Neural progenitor cell (in vitro differentiated cells): ENCODE results near the gene PDLIM1. TPM values are rescaled to one million over a fixed set of nuclear protein-coding genes. Genes with fewer than 3 reads are reported as not detected.

ENCODE experiments used
- DNase-seq: peaks from one replicate; pipeline ENCODE4 v3.0.0-alpha.2; 2016; ENCODE audit warnings: low spot score
- H2AFZ ChIP-seq: fragments of 200-600 bp; sonication (generic); replicated peaks from 2 replicates; pipeline ENCODE4 v1.6.1; 2016; ENCODE audit warnings: antibody characterized with exemption
- H3F3A ChIP-seq: fragments of 200-600 bp; sonication (generic); 2 replicates; pipeline ENCODE4 v1.6.1; 2016; ENCODE audit warnings: antibody characterized with exemption, low read depth
- H3K27ac ChIP-seq: fragments of 200-600 bp; sonication (generic); 2 replicates; pipeline ENCODE4 v1.5.1; 2016; ENCODE audit warnings: mild to moderate bottlenecking
- H3K27me3 ChIP-seq: fragments of 200-600 bp; sonication (generic); 2 replicates; pipeline ENCODE4 v1.6.1; 2016; ENCODE audit warnings: mild to moderate bottlenecking, moderate library complexity
- H3K36me3 ChIP-seq: fragments of 200-600 bp; sonication (generic); 2 replicates; pipeline ENCODE4 v1.5.1; 2016
- H3K4me1 ChIP-seq: fragments of 200-600 bp; sonication (generic); 2 replicates; pipeline ENCODE4 v1.6.1; 2016; ENCODE audit warnings: mixed run types
- H3K4me2 ChIP-seq: fragments of 200-600 bp; sonication (generic); 2 replicates; pipeline ENCODE4 v1.6.1; 2016
- H3K4me3 ChIP-seq: fragments of 200-600 bp; sonication (generic); 2 replicates; pipeline ENCODE4 v1.5.1; 2016
- H3K79me2 ChIP-seq: fragments of 200-600 bp; sonication (generic); 2 replicates; pipeline ENCODE4 v1.6.1; 2016; ENCODE audit warnings: low read depth
- H3K9ac ChIP-seq: fragments of 200-600 bp; sonication (generic); 2 replicates; pipeline ENCODE4 v1.6.1; 2016
- H3K9me3 ChIP-seq: fragments of 200-600 bp; sonication (generic); 2 replicates; pipeline ENCODE4 v1.5.1; 2016; ENCODE audit warnings: low read depth
- H4K20me1 ChIP-seq: fragments of 200-600 bp; sonication (generic); 2 replicates; pipeline ENCODE4 v1.6.1; 2016; ENCODE audit warnings: low read depth
- H3K27ac Mint-ChIP-seq: 3 replicates; pipeline ENCODE4 v1.8.0; 2021; ENCODE audit warnings: mixed read lengths
- H3K27me3 Mint-ChIP-seq: 2 replicates; pipeline ENCODE4 v1.8.0; 2022; ENCODE audit warnings: low read depth, mild to moderate bottlenecking, inconsistent platforms, moderate library complexity, mixed read lengths; ENCODE audit not compliant: insufficient read depth
- H3K36me3 Mint-ChIP-seq: 3 replicates; pipeline ENCODE4 v1.8.0; 2021; ENCODE audit warnings: mixed read lengths
- H3K4me1 Mint-ChIP-seq: 3 replicates; pipeline ENCODE4 v1.8.0; 2021; ENCODE audit warnings: mixed read lengths
- H3K4me3 Mint-ChIP-seq: 3 replicates; pipeline ENCODE4 v1.8.0; 2021; ENCODE audit warnings: mild to moderate bottlenecking, moderate library complexity, mixed read lengths
- H3K9me3 Mint-ChIP-seq: 3 replicates; pipeline ENCODE4 v1.8.0; 2020; ENCODE audit warnings: mixed read lengths
- EZH2 ChIP-seq: fragments of 200-600 bp; sonication (generic); IDR thresholded peaks from 2 replicates; pipeline ENCODE4 v1.6.1; 2017; ENCODE audit warnings: antibody characterized with exemption, mild to moderate bottlenecking, moderate library complexity
- EZH2phosphoT487 ChIP-seq: fragments of 200-600 bp; sonication (generic); IDR thresholded peaks from 2 replicates; pipeline ENCODE4 v1.6.1; 2017; ENCODE audit warnings: antibody characterized with exemption
- total RNA-seq: library from RNA; depleted of rRNA; stranded (reverse); fragments of >200 nt; gene quantifications from 2 replicates; pipeline ENCODE4 v1.2.3, GENCODE V29; 2015; ENCODE audit warnings: low replicate concordance
- TF ChIP-seq, protein P1 (sequence below): fragments of 200-600 bp; sonication (generic); IDR thresholded peaks from 2 replicates; pipeline ENCODE4 v1.5.1; 2017; ENCODE audit warnings: antibody characterized with exemption, mild to moderate bottlenecking

Gene PDLIM1
- total RNA-seq, 1 donor from 2014 or later = 4.6 TPM

DNA sequence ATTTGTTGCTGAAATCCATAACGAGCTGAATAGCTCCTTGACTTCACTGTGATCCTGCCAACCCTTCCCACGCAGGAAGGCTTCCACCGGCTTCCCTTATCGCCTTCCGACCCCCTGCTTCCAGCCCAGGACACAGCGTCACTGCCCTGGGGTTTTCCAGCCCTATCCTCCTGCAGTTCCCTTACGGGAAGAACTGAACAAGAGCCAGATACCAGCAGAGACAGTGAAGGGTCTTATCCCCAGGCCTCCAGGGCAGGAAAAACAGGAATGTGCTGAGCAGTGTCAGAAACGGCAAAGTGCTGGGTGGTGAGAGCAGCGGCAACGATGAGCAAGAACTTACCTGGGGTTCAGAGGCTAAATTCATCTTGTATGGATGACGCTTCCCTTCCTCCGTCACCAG, 22.4 kb downstream of the PDLIM1 start:
- no peaks in the 10 kb centered on the region for H3K79me2 ChIP-seq
- H3K4me1 ChIP-seq = peaks cover 23% of the 10 kb centered on the region
- Mint-ChIP-seq H3K4me3 (no peak overlapping the region), H3K36me3 (no peaks in the 10 kb centered on the region), H3K9me3 (no peaks in the 10 kb centered on the region), H3K4me1 (peaks cover 26% of the 10 kb centered on the region), H3K27me3 (peaks cover 8% of the 10 kb centered on the region), H3K27ac (peak overlapping the region; percentile 21)
- H3K27ac ChIP-seq = no peak overlapping the region
- peak overlapping the region; percentile 8 for H2AFZ ChIP-seq
- H4K20me1 ChIP-seq = no peaks in the 10 kb centered on the region
- DNase-seq = peak; percentile 35
- no peaks in the 10 kb centered on the region for H3K36me3 ChIP-seq
- no peaks in the 10 kb centered on the region for H3K27me3 ChIP-seq
- peaks cover 16% of the 10 kb centered on the region for H3F3A ChIP-seq
- no peaks in the 10 kb centered on the region for H3K9me3 ChIP-seq
- no peak overlapping the region for H3K4me2 ChIP-seq
- H3K4me3 ChIP-seq = no peak overlapping the region
- H3K9ac ChIP-seq = no peak overlapping the region
- TF ChIP-seq EZH2phosphoT487 (no peak), EZH2 (no peak)
- TF ChIP-seq, protein P1, sequence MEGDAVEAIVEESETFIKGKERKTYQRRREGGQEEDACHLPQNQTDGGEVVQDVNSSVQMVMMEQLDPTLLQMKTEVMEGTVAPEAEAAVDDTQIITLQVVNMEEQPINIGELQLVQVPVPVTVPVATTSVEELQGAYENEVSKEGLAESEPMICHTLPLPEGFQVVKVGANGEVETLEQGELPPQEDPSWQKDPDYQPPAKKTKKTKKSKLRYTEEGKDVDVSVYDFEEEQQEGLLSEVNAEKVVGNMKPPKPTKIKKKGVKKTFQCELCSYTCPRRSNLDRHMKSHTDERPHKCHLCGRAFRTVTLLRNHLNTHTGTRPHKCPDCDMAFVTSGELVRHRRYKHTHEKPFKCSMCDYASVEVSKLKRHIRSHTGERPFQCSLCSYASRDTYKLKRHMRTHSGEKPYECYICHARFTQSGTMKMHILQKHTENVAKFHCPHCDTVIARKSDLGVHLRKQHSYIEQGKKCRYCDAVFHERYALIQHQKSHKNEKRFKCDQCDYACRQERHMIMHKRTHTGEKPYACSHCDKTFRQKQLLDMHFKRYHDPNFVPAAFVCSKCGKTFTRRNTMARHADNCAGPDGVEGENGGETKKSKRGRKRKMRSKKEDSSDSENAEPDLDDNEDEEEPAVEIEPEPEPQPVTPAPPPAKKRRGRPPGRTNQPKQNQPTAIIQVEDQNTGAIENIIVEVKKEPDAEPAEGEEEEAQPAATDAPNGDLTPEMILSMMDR = no peak

DNA sequence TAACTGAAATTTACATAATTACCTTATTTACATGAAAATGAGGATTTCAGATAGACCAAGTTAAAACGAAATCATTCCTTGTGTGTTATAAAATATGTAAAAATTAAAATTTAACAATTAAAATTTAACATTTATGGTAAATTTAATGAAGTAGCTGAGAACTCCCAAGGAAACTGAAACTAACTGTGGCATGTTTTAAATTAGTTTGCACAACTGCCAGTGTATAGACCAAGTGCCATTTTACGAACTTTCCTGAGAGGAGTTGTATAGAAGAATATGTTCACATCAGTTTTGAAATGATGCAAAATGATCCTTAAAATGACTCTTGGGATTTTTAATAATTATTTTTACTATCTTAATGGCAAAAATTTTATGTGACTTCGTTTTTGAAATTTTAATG, 23.6 kb downstream of the PDLIM1 start:
- no peak overlapping the region for H3K4me3 Mint-ChIP-seq
- Histone ChIP-seq H3K9me3 (no peaks in the 10 kb centered on the region), H3K9ac (no peak overlapping the region), H2AFZ (no peak overlapping the region), H3K27ac (no peak overlapping the region), H3F3A (peaks cover 16% of the 10 kb centered on the region), H3K4me3 (no peak overlapping the region), H3K79me2 (no peaks in the 10 kb centered on the region), H4K20me1 (no peaks in the 10 kb centered on the region), H3K27me3 (no peaks in the 10 kb centered on the region), H3K4me2 (no peak overlapping the region), H3K4me1 (peaks cover 26% of the 10 kb centered on the region), H3K36me3 (no peaks in the 10 kb centered on the region)
- H3K9me3 Mint-ChIP-seq = no peaks in the 10 kb centered on the region
- H3K36me3 Mint-ChIP-seq = no peaks in the 10 kb centered on the region
- no peak for TF ChIP-seq EZH2
- peaks cover 29% of the 10 kb centered on the region for H3K4me1 Mint-ChIP-seq
- DNase-seq = no peak
- no peak overlapping the region for H3K27ac Mint-ChIP-seq
- H3K27me3 Mint-ChIP-seq = peaks cover 8% of the 10 kb centered on the region

DNA sequence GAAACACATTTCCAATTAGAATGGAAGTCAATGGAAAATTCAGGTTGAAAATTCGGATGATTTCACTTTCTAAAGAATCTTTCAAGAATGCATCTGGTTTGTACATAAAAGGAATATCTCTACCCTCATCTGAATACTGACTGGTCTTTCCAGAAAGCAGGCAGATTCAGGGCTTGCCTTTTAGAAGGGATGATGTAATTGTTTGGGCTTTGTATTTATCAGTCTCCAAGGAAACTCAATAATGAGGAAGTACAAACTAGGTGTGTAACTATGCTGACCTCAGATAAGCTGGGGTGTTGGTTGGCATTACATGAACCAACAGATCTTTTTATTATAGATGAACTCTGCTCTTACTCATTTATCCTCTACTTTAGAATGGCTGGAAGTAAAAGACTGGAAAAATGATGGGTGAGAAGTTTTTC, 24.1 kb downstream of the PDLIM1 start:
- H3K9ac ChIP-seq = no peak overlapping the region
- H3F3A ChIP-seq = peaks cover 16% of the 10 kb centered on the region
- H3K36me3 Mint-ChIP-seq = no peaks in the 10 kb centered on the region
- H3K36me3 ChIP-seq = no peaks in the 10 kb centered on the region
- peak; percentile 14 for DNase-seq
- no peak overlapping the region for H2AFZ ChIP-seq
- no peak overlapping the region for H3K4me3 Mint-ChIP-seq
- H3K4me1 Mint-ChIP-seq = peaks cover 29% of the 10 kb centered on the region
- no peak overlapping the region for H3K4me2 ChIP-seq
- TF ChIP-seq, protein P1 = no peak
- no peak for TF ChIP-seq EZH2
- no peak for TF ChIP-seq EZH2phosphoT487
- no peaks in the 10 kb centered on the region for H4K20me1 ChIP-seq
- H3K4me1 ChIP-seq = peaks cover 26% of the 10 kb centered on the region
- no peaks in the 10 kb centered on the region for H3K9me3 Mint-ChIP-seq
- H3K9me3 ChIP-seq = no peaks in the 10 kb centered on the region
- H3K27me3 Mint-ChIP-seq = peaks cover 8% of the 10 kb centered on the region
- H3K79me2 ChIP-seq = no peaks in the 10 kb centered on the region
- H3K27me3 ChIP-seq = no peaks in the 10 kb centered on the region
- no peak overlapping the region for H3K27ac ChIP-seq
- no peak overlapping the region for H3K4me3 ChIP-seq
- peak overlapping the region; percentile 44 for H3K27ac Mint-ChIP-seq

DNA sequence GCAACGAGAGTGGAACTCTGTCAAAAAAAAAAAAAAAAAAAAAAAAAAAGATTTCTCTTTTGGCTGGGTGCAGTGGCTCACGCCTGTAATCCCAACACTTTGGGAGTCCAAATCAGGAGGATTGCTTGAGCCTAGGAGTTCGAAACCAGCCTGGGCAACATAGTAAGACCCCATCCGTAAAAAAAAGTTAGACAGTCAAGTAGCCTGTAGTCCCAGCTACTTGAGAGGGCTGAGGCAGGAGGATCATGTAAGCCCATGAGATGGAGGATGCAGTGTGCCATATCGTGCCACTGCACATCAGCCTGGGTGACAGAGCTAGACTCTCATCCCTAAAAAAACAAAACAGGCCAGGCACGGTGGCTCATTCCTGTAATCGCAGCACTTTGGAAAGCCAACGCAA, 25.2 kb downstream of the PDLIM1 start:
- no peak for DNase-seq
- no peaks in the 10 kb centered on the region for H3K27me3 ChIP-seq
- Mint-ChIP-seq H3K27me3 (peaks cover 8% of the 10 kb centered on the region), H3K9me3 (no peaks in the 10 kb centered on the region), H3K36me3 (no peaks in the 10 kb centered on the region), H3K4me3 (no peak overlapping the region), H3K27ac (no peak overlapping the region), H3K4me1 (peaks cover 37% of the 10 kb centered on the region)
- H4K20me1 ChIP-seq = no peaks in the 10 kb centered on the region
- no peak overlapping the region for H2AFZ ChIP-seq
- peaks cover 26% of the 10 kb centered on the region for H3K4me1 ChIP-seq
- no peaks in the 10 kb centered on the region for H3K79me2 ChIP-seq
- no peak overlapping the region for H3K27ac ChIP-seq
- TF ChIP-seq EZH2 (no peak), EZH2phosphoT487 (no peak)
- TF ChIP-seq, protein P1 = no peak
- H3K4me2 ChIP-seq = no peak overlapping the region
- no peak overlapping the region for H3K4me3 ChIP-seq
- no peaks in the 10 kb centered on the region for H3K9me3 ChIP-seq
- H3K36me3 ChIP-seq = no peaks in the 10 kb centered on the region
- no peak overlapping the region for H3K9ac ChIP-seq
- H3F3A ChIP-seq = peaks cover 16% of the 10 kb centered on the region
